HCT116 (cell line): Measurements from ENCODE around the gene SLC8A2.

ENCODE experiments used
- EZH2phosphoT487 ChIP-seq: fragments of 200-600 bp; IDR thresholded peaks from 2 replicates; pipeline ENCODE4 v1.6.1; 2018; ENCODE audit warnings: antibody characterized with exemption, borderline replicate concordance
- TF ChIP-seq, protein P1 (sequence below), 3 experiments: fragments of 200-600 bp in 1 of 3; sonication (generic) in 1 of 3; IDR thresholded peaks in 2 of 3; conservative IDR thresholded peaks in 1 of 3; 2 replicates each; pipeline ENCODE4 v1.5.1; 2012 to 2017; ENCODE audit warnings: low read depth in 2 of 3, low read length in 2 of 3, antibody characterized with exemption in 1 of 3, borderline replicate concordance in 1 of 3, control low read depth in 1 of 3, mild to moderate bottlenecking in 1 of 3, mixed read lengths in 1 of 3, mixed run types in 1 of 3, moderate library complexity in 1 of 3; ENCODE audit not compliant: insufficient read depth in 1 of 3

DNA sequence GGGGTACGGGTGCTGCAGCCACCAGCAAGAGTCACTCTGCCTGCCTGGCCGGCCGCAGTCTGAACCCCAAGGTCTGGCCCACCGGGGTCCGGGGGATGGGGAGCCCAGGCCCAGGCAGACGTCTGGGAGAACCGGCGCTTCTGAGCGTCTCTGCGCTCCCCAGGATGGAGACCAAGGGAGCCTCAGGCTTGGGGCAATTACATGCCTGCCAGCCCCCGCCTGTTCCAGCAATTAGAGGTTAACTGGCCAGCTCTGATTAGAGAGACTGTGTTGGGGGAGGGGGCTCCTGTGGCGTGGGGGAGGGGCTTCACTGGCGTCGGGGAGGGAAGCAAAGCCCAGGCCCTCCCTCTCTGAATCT, 64.3 kb downstream of the SLC8A2 start:
- no peak for TF ChIP-seq EZH2phosphoT487
- TF ChIP-seq, protein P1, sequence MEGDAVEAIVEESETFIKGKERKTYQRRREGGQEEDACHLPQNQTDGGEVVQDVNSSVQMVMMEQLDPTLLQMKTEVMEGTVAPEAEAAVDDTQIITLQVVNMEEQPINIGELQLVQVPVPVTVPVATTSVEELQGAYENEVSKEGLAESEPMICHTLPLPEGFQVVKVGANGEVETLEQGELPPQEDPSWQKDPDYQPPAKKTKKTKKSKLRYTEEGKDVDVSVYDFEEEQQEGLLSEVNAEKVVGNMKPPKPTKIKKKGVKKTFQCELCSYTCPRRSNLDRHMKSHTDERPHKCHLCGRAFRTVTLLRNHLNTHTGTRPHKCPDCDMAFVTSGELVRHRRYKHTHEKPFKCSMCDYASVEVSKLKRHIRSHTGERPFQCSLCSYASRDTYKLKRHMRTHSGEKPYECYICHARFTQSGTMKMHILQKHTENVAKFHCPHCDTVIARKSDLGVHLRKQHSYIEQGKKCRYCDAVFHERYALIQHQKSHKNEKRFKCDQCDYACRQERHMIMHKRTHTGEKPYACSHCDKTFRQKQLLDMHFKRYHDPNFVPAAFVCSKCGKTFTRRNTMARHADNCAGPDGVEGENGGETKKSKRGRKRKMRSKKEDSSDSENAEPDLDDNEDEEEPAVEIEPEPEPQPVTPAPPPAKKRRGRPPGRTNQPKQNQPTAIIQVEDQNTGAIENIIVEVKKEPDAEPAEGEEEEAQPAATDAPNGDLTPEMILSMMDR (IDR thresholded peaks at IDR 0.05 in 2 of 3, conservative IDR thresholded peaks at IDR 0.05 in 1 of 3; ENCODE audit: borderline replicate concordance in 1 of 3, insufficient read depth in 1 of 3, low read depth in 2 of 3, low read length in 2 of 3): no peak
